Fibroblast of the aortic adventitia (primary cell): Measurements from ENCODE around the gene PCNA. TPM values are rescaled to one million over a fixed set of nuclear protein-coding genes. Genes with fewer than 3 reads are reported as not detected.
A peak's percentile ranks its signal among the peaks of the same experiment; 100 is the strongest.

ENCODE experiments used
- DNase-seq: peaks from one replicate; pipeline ENCODE4 v3.0.0-alpha.2; 2010; ENCODE audit warnings: low read depth
- H3K4me3 ChIP-seq: 2 replicates; pipeline ENCODE4 v1.5.1; 2011; ENCODE audit warnings: low read depth, mild to moderate bottlenecking, control low read depth, low read length, moderate library complexity
- CTCF ChIP-seq: IDR thresholded peaks from 2 replicates; pipeline ENCODE4 v1.5.1; 2011; ENCODE audit warnings: mild to moderate bottlenecking, low read length, control low read depth, inconsistent platforms; ENCODE audit not compliant: insufficient read depth
- total RNA-seq: library from RNA; depleted of rRNA; stranded (reverse); fragments of >200 nt; gene quantifications from 2 replicates; pipeline ENCODE4 v1.2.3, GENCODE V29; 2012; ENCODE audit warnings: low replicate concordance

Gene PCNA
- total RNA-seq, 1 donor, result 307 TPM

- DNase-seq, result no peak
- H3K4me3 ChIP-seq, result peak overlapping the region; percentile 87
- TF ChIP-seq CTCF, result no peak
Measured at GRCh38 chr20:5127859-5128424, 8.2 kb upstream of the PCNA start.

- peak overlapping the region; percentile 87 for H3K4me3 ChIP-seq
- DNase-seq, result peak; percentile 32
- TF ChIP-seq CTCF, result no peak
Measured at GRCh38 chr20:5127204-5127858, 7.6 kb upstream of the PCNA start.

- peak; percentile 60 for TF ChIP-seq CTCF
- peak; percentile 97 for DNase-seq
Measured at GRCh38 chr20:5126512-5127203, 6.9 kb upstream of the PCNA start, which contains the start of gene CDS2. TSS of gene CDS2 (plus strand) at chr20:5127008. CDS start at chr20:5127093, 85 bp downstream.

GRCh38 chr20:5122873-5123260, 3.1 kb upstream of the PCNA start:
- DNase-seq, result peak; percentile 23
- TF ChIP-seq CTCF, result no peak
- H3K4me3 ChIP-seq, result no peak overlapping the region

More at GRCh38 chr20:5126512-5127203, 6.9 kb upstream of the PCNA start, which contains the start of gene CDS2:
- H3K4me3 ChIP-seq, result peak within 1 kb of the TSS; percentile 87

- TF ChIP-seq CTCF, result no peak
- peak overlapping the region; percentile 62 for H3K4me3 ChIP-seq
- DNase-seq, result no peak
Measured at GRCh38 chr20:5120185-5120476, 373 bp upstream of the PCNA start.

- peak overlapping the region; percentile 99 for H3K4me3 ChIP-seq
- no peak for TF ChIP-seq CTCF
- no peak for DNase-seq
Measured at GRCh38 chr20:5119143-5119434, 669 bp downstream of the PCNA start.
